Stimulated activated naive CD8-positive, alpha-beta T cell treated with anti-CD3 and anti-CD28 coated beads, Interleukin-15, amount 100 ng/mL, for 72 hours (primary cell): ENCODE measurements around the gene CCDC33.

ENCODE experiments used
- ATAC-seq: fragments of 150-1000 bp; cut with Tn5 transposase; 2 replicates; pipeline ENCODE4 v1.10.0; 2021; ENCODE audit warnings: mild to moderate bottlenecking, moderate library complexity
- DNase-seq, 2 donors: peaks; one replicate each; pipeline ENCODE4 v3.0.0; 2021 to 2022
- H3K27ac Mint-ChIP-seq, 2 donors: one replicate each; pipeline ENCODE4 v1.8.0; 2022; ENCODE audit warnings: mild to moderate bottlenecking in 2 of 2, mixed read lengths in 2 of 2, moderate library complexity in 2 of 2
- H3K27me3 Mint-ChIP-seq: one replicate; pipeline ENCODE4 v1.8.0; 2022; ENCODE audit warnings: mixed read lengths
- H3K4me1 Mint-ChIP-seq: one replicate; pipeline ENCODE4 v1.8.0; 2022; ENCODE audit warnings: mild to moderate bottlenecking, mixed read lengths
- H3K4me3 Mint-ChIP-seq, 2 donors: one replicate each; pipeline ENCODE4 v1.8.0; 2022; ENCODE audit warnings: mild to moderate bottlenecking in 2 of 2, mixed read lengths in 2 of 2, moderate library complexity in 1 of 2
- H3K9me3 Mint-ChIP-seq, 2 donors: one replicate each; pipeline ENCODE4 v1.8.0; 2022; ENCODE audit warnings: mixed read lengths in 2 of 2

Gene CCDC33

DNA sequence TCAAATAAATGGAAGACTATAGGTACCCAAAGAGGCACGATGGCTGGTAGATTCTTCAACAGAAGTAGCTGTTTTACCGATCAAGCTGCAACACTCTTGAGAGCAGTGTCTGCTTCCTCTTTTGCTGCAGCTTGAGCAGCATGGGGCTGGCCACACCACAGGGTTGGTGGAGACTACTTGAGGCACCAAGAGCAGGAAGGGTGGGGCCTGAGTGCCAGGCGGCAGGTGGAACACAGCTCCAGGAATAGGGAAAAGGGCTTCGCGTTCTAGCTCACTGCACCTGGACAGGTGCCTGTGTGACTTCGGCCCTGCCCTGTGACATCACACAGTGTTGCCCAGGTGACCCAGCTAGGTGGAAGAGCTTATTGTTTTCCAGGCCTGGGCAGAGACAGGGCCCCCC, at the start of gene CCDC33:
Gene CCDC33 (plus strand): TSS at position 365 of the 400 bp plus-strand sequence. CDS start 394 bp downstream, outside the sequence.
- H3K27ac Mint-ChIP-seq: peak within 1 kb of the TSS; percentile 61 to 71
- peaks cover 12% of the 10 kb centered on the region for H3K27me3 Mint-ChIP-seq
- no peak for DNase-seq
- H3K4me1 Mint-ChIP-seq: no peaks in the 10 kb centered on the region
- H3K9me3 Mint-ChIP-seq: no peaks in the 10 kb centered on the region
- H3K4me3 Mint-ChIP-seq: no peak within 1 kb of the TSS
- ATAC-seq: no peak

DNA sequence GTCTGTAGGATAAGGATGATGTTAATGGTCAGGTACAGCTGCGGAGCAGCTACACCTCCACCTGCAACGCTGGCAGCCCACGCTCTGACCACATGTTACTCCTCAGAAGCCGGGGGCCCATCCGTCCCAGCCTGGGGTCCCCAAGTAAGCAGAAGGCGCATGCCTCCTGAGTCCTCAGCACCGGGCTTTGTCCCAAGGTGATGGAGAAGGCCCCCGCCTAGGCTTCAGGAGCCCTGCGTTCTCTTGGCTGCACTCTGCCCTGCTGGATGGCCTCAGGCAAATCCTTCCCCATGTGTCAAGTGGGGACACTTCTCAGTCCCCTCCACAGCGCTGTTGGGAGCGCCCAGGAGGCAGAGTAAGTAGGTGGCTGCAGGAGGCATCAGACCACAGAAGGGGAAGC, 47.9 kb upstream of the CCDC33 start:
- no peak for ATAC-seq
- H3K9me3 Mint-ChIP-seq: no peaks in the 10 kb centered on the region
- no peak overlapping the region for H3K27ac Mint-ChIP-seq
- H3K4me1 Mint-ChIP-seq: no peaks in the 10 kb centered on the region
- H3K27me3 Mint-ChIP-seq: no peaks in the 10 kb centered on the region
- DNase-seq: no peak
- no peak overlapping the region for H3K4me3 Mint-ChIP-seq

DNA sequence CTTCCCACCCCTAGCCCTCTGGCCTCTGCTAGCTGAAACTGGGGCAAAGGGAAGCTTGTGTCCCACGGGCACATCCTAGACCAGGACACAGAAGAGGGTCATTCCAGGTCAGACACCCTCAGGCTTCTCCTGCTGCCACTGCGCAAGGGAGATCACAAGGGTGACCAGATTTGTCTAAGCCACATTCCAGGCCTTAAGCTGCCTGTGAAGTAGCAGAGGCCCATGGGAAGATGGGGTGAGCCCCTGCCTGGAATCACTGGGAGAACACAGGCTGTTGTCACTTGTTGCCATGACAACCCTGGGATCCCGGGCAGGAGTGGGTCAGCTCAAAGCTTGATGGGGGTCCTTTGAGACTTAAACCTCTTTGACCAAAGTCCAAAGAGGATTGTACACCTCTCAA, 44.3 kb upstream of the CCDC33 start:
- Mint-ChIP-seq H3K4me3 (no peak overlapping the region), H3K4me1 (no peaks in the 10 kb centered on the region), H3K27ac (no peak overlapping the region), H3K9me3 (no peaks in the 10 kb centered on the region), H3K27me3 (no peaks in the 10 kb centered on the region)
- DNase-seq (no peak), ATAC-seq (no peak)

DNA sequence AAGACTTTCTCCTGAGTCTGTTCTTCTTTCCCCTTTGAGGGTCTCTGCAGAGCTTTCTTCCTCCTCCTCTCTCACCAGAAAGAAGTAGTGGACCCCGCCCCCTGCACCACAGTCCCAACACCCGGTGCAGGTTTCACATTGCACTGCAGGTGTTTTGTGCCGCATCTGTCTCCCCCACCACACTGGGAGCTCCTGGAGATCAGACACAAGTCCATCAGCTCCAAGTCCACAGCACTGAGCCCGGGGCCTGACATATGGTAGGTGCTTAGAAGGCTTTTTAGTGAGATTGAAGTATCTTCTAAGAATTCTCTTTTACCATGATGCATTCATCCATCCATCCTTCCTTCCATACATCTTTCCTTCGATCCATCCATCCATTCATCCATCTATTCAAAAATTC, 43.4 kb upstream of the CCDC33 start:
- H3K4me3 Mint-ChIP-seq: no peak overlapping the region
- no peaks in the 10 kb centered on the region for H3K9me3 Mint-ChIP-seq
- ATAC-seq (no peak), DNase-seq (no peak)
- H3K4me1 Mint-ChIP-seq: no peaks in the 10 kb centered on the region
- no peaks in the 10 kb centered on the region for H3K27me3 Mint-ChIP-seq
- peak overlapping the region in 1 of 2 donors; percentile 55 for H3K27ac Mint-ChIP-seq

DNA sequence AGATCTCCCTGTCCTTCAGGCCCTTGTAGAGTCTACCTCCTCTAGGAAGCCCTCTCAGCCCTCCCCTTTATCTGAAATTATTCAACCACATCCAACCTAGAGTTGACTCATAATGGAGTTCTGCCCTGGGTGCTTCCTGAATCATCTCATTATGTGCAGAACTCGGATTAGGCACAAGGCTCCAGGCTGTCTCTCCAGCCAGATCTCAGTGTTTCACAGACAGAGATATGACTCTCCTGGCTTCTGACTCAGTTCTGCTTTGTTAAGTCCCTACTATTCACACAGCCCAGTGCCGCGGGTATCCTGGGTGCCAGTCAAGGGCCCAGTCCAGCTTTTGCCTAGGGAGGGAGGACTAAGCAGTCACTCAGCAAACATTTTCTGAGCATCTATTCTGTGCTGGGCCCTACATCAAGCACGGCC, 42.8 kb upstream of the CCDC33 start:
- Mint-ChIP-seq H3K4me3 (no peak overlapping the region), H3K27me3 (no peaks in the 10 kb centered on the region), H3K27ac (no peak overlapping the region), H3K4me1 (no peaks in the 10 kb centered on the region), H3K9me3 (no peaks in the 10 kb centered on the region)
- ATAC-seq: no peak
- DNase-seq: no peak

DNA sequence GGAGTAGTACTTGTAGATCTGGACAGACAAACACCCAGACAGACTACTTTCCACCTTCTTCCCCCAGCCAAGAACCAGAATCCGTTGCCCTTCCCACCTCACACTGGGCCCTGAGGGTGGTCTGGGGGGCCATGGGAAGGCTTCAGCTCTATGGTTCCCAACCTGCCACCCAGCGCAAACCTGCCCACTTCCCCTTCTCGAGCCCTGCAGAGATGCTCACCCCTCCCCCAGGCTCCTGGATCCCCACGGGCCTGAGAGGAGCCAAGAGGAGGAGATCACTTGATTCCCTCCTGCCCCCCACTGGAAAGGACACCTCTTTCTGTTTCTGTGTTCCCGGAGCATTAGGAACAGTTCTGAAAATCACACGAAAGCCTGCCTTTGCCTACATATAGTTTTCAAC, 42.2 kb upstream of the CCDC33 start:
- Mint-ChIP-seq H3K27me3 (no peaks in the 10 kb centered on the region), H3K9me3 (no peaks in the 10 kb centered on the region), H3K27ac (no peak overlapping the region), H3K4me1 (no peaks in the 10 kb centered on the region), H3K4me3 (no peak overlapping the region)
- ATAC-seq: no peak
- DNase-seq: no peak

DNA sequence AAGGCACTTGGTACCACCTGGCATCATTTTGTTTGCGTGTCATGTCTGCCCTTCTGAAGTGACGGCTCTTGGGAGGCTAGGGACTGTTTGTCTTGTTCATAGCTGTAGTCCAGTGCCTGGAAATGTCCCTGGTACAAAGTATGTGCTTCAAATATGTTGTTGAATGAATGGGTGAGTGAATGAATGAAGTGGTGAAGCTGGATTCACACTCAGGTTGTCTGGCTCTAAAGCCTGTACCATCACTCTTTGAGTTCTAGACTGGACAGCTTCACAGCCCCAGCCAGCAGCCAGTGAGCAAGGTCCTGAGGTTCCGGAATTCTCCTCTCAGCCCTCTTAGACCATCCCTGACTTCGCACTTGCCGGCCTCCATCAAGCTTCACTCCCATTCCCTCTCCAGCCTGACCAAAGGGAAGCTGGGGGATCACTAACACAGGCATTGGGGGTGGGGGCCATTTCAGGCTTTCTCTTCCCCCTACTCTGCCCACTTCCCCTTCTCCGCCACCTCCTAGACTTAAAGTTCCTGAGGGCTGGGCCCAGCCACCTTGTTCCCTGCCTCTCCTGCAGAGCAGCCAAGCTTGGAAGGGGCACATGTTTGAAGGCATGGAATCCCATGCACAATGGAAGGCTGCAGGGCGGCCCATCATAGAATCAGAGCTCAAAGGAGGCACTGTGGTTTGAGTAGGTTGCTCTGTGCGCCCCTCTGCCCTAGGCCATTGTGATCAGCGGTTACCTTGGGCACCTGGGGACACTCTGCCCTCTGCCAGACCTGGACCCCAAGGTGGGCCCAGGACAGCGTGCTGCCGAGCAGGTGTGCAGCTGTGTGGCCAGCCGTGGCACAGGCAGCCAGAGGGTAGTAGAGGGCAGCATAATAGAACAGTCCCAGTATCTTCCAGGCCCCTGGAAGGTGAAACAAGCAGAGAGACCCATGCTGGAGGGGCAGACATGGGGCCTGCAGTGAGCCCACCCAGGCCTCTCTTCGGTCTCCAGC, 41.3 kb upstream of the CCDC33 start:
- Mint-ChIP-seq H3K4me1 (peaks cover 5% of the 10 kb centered on the region), H3K27ac (no peak overlapping the region), H3K4me3 (no peak overlapping the region), H3K9me3 (no peaks in the 10 kb centered on the region), H3K27me3 (no peaks in the 10 kb centered on the region)
- ATAC-seq: no peak
- no peak for DNase-seq

DNA sequence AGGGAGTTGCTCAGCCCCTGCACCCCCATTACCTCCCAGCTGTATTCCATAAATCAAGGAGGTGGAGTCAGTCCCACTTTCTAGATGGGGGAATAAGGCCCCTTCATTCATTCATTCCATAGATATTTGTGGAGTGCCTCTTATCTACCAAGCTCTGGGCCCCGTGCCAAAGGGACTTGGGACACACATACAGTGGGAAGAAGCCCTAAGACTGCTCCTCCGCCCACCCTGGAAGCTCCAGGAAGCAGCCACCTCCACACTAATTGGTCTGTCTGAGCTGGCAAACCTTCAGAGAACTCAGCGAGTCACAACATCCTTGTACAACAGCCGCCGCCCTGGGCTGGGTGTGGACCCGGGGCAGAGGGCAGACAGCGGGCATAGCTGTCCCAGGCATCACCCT, 40.0 kb upstream of the CCDC33 start:
- H3K4me3 Mint-ChIP-seq: no peak overlapping the region
- peaks cover 17% of the 10 kb centered on the region for H3K4me1 Mint-ChIP-seq
- no peaks in the 10 kb centered on the region for H3K27me3 Mint-ChIP-seq
- H3K27ac Mint-ChIP-seq: no peak overlapping the region
- no peak for ATAC-seq
- DNase-seq: no peak
- no peaks in the 10 kb centered on the region for H3K9me3 Mint-ChIP-seq

DNA sequence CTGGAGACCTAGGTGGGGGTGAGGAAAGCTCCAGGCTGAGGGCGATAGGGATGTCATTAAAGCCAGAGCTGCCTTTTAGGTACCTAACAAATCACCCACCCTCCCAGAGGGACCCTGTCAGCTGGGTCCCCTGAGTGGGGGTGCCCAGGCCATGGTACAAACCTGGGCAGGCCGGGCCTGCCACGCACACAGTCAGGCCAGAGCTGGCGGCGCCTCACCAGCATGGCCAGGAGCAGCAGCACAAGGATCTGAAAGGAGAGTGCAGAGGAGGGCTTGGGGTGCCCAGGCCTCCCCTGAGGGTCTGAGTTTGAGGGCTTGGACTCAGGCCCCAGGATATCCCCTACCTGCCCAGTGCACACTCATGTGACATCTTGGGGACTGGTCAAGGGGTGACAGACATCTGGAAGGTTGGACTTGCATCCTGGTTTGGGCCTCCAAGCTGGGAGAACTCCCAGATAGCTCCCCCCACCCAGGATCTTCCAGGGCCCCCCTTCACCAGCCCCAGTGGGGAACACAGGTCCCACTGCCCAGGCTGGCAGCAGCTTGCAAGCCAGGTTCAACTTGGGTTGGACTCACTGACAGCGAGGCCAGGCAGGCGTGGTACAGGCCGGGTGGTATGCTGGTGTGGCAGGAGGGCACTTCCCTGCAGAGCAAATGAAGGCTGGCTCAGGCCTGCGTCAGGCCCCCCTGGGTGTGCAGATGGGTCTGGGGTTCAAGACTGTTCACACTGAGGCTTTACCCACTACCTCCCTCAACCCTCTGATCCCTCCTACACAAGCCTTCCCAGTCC, 38.8 kb upstream of the CCDC33 start:
- Mint-ChIP-seq H3K4me1 (peaks cover 18% of the 10 kb centered on the region), H3K27me3 (peaks cover 7% of the 10 kb centered on the region), H3K4me3 (no peak overlapping the region), H3K9me3 (no peaks in the 10 kb centered on the region), H3K27ac (no peak overlapping the region)
- DNase-seq (no peak), ATAC-seq (no peak)

DNA sequence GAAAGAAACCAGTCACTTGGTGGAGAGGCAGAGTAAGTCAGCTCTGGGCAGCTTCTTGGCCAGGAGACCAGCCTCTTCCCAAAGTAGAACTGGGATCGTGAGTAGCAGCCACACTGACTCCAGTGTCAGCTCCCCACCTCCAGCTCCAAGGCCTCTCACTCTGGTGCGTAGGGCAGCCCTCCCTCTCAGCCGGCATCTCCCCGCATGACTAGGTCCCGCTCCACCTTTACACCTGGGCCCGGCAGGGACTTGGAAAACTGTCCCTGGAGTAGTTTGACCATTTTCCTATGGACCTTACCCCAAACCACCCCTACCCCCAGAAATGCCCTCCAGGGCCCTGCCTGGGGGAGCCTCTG, 36.9 kb upstream of the CCDC33 start:
- no peaks in the 10 kb centered on the region for H3K9me3 Mint-ChIP-seq
- H3K27me3 Mint-ChIP-seq: peaks cover 7% of the 10 kb centered on the region
- peaks cover 33% of the 10 kb centered on the region for H3K4me1 Mint-ChIP-seq
- peak overlapping the region in 1 of 2 donors; percentile 27 for H3K4me3 Mint-ChIP-seq
- no peak overlapping the region for H3K27ac Mint-ChIP-seq
- ATAC-seq (no peak), DNase-seq (no peak)

DNA sequence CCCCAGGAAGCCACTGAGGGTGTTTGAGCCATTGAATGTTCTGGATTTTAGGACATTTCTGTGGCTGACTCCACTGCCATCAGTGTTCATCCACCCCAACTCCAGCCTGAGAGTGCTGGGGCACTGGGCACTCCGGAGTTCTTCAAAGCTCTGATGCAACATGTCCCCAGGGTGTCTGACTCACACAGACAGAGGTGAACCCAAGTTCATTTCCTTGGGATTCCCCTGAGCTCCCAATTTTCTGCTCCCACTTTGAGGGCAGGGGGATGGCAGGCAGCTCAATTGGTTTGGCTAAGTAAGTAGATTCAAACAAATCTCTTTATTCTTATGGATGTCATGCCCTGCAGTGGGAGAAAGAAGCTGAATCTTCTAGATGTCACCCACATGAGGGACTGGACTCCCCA, 35.7 kb upstream of the CCDC33 start:
- Mint-ChIP-seq H3K9me3 (no peaks in the 10 kb centered on the region), H3K27ac (peak overlapping the region; percentile 43 to 65), H3K27me3 (peaks cover 7% of the 10 kb centered on the region), H3K4me3 (no peak overlapping the region), H3K4me1 (peaks cover 33% of the 10 kb centered on the region)
- ATAC-seq (peak; percentile 44), DNase-seq (no peak)

DNA sequence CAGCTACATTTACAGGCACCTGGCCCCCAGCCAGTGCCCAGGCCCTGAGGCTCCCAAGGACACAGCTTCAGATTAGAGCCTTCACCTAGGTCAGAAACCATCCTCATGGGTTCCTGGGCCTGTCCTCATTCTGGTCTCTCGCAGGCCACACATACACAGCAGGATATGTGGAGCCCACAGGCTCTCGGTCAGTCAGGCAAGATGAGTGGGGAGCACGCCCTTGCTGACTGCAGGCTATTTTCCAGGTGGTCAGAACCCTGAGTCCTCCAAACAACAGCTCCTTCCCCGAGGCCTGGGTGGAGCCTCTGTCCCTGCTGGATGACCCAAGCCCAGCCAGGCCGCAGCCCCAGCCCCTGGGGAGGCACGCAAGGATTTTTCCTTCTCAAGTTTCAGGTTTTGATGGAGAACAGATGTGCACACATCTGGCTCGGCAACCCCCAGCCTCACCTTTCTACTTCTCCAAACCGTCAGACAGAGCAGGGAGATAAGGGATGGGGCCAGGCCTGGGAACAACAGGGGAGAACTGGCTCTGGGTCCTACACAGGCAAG, 35.2 kb upstream of the CCDC33 start:
- DNase-seq (no peak), ATAC-seq (peak; percentile 2)
- Mint-ChIP-seq H3K4me3 (no peak overlapping the region), H3K4me1 (peaks cover 33% of the 10 kb centered on the region), H3K27me3 (peaks cover 7% of the 10 kb centered on the region), H3K27ac (peak overlapping the region in 1 of 2 donors; percentile 68), H3K9me3 (no peaks in the 10 kb centered on the region)

DNA sequence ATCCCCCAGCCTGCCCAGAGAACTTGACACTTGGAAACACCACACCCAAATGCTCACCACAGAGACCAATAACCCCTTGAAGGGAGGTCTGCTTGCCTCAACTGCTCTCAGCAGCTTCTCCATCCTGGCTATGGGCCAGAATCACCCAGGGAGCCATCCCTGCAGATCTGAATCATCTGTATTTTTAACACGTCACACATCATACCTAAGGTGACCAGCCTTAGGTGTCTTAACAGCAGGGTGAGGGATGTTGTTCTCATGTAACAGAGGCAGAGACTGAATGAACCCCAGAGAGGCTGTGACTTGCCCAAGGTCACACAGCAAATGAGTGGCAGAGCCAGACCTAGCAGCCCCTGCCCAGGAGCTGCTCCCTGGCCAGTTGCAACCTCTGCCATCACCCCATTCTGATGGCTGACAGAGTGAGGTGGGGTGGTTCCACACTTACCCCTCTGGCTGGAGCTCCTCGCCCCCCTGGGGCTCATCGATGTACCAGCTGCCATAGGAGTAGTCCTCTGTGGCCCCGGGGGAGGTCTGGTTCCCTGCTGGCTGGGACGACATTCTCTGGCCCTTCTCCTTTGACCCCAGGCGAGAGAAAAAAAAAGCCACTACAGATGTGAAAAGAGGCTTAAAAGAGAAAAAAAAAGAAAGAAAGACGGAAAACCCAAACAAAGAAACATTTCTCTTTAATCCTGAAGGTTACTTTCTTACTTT, 34.3 kb upstream of the CCDC33 start:
- DNase-seq (no peak), ATAC-seq (no peak)
- Mint-ChIP-seq H3K27ac (peak overlapping the region; percentile 55 to 85), H3K9me3 (no peaks in the 10 kb centered on the region), H3K4me1 (peaks cover 33% of the 10 kb centered on the region), H3K27me3 (peaks cover 7% of the 10 kb centered on the region), H3K4me3 (no peak overlapping the region)

DNA sequence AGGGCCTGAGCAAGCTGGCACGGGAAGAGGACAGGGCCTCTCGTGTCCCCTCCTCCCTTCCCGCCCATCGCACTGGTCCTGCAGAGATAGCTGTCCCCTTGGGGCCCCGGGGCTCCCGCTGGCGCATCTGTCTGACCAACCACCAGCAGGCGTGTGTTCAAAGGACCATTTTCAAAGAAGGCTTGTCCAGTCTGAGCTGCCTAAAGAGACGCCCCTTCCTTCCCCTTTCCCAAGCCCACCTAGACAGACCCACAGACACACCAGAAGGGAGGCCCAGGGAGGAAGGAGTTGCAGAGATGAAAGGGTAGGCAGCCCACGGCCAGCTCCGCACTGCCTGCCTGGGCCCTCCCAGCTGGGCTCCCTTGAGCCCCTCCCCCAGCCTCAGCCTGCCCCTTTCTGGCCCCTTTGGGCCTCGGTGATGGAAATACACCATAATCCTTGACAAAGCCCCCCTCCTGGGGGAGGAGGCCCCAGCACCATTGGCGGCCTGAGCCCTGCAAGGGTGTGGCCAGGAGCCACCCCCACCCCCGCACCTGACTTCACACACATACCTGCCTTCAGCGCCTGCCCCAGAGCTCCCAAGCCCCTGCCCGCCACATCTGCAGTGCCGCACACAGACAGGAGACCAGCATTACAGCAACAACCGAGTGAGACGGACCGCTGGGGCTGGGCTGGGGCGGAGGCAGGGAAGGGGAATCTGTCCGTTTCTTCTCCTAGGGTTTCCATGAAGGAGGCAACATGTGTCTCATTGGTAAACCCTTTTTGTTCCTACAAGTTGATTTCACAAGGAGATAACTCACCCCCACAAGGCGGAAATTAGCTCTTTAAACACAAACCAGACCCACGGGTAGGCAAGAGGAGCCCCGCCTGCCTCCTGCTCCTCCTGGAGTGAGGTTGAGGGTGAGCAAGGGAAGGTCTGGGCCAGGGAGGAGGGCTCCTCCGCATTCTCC, 33.4 kb upstream of the CCDC33 start, which contains the start of gene STRA6:
Gene STRA6 (minus strand): TSS at position 336 of the 950 bp plus-strand sequence. CDS start 520 bp downstream, outside the sequence.
- DNase-seq (no peak), ATAC-seq (peak; percentile 55)
- peak within 1 kb of the TSS; percentile 55 to 85 for H3K27ac Mint-ChIP-seq
- peaks cover 33% of the 10 kb centered on the region for H3K4me1 Mint-ChIP-seq
- H3K9me3 Mint-ChIP-seq: no peaks in the 10 kb centered on the region
- H3K27me3 Mint-ChIP-seq: peaks cover 14% of the 10 kb centered on the region
- no peak within 1 kb of the TSS for H3K4me3 Mint-ChIP-seq
